ENCODE measurements around the gene CHRNA3.

The CHRNA3 gene

DNA sequence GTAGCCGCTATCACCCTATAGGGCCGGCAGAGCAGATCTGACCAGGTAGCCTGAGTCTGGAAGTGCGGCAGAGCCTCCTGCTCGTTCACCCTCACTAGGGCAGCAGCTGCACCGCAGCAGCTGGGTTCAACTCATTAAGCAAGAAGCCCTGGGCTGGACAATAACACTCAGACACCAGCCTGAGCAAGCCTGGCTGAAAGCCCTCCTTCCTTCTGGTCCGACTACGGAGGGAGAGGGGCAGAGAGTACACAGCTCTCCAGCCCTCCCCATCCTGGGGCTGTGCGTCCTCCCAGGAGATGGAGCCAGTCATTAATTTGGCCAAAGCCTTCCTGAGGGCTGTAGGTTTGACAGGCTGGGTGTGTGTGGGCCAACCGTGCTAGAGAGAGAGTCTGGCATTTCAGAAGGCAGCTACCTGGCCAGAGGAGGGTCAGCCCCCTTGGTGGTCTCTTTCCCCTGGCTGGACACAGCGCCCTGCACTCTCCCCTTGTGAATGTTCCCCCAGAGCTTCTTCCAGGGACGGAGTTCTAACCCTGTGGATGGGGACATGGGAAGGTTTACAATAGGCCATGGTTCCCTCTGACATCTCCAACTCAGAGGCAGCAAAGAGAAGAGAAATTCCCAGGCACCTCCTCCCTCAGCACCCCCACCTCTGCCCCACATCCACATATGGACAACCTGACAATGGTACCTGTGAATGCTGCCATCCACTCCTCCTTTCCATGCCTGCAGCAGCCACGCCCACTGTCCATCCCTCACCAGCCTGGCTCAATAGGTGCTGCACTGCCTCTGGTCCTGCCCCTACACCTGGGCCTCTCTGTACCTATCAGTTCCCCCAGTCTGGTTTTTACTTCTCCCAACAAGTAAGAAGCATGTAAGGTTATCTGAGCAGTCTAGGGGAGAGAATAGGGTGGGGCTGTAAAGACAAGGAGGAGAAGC, 13.7 kb upstream of the CHRNA3 start:
- Histone ChIP-seq H3K4me1 (no peaks in the 10 kb centered on the region), H3K36me3 (ENCODE audit: control insufficient read depth, insufficient read depth, low read length) (no peaks in the 10 kb centered on the region), H3K9ac (no peak overlapping the region), H3K27me3 (ENCODE audit: control insufficient read depth, insufficient read depth, low read length) (no peaks in the 10 kb centered on the region), H3K4me2 (ENCODE audit: low read length) (no peak overlapping the region), H3K4me3 (ENCODE audit: low read depth, low read length) (no peak overlapping the region), H3K79me2 (no peaks in the 10 kb centered on the region), H2AFZ (no peak overlapping the region), H3K27ac (no peak overlapping the region), H3K9me3 (ENCODE audit: control insufficient read depth, low read length) (no peaks in the 10 kb centered on the region)
- TF ChIP-seq, protein P1, sequence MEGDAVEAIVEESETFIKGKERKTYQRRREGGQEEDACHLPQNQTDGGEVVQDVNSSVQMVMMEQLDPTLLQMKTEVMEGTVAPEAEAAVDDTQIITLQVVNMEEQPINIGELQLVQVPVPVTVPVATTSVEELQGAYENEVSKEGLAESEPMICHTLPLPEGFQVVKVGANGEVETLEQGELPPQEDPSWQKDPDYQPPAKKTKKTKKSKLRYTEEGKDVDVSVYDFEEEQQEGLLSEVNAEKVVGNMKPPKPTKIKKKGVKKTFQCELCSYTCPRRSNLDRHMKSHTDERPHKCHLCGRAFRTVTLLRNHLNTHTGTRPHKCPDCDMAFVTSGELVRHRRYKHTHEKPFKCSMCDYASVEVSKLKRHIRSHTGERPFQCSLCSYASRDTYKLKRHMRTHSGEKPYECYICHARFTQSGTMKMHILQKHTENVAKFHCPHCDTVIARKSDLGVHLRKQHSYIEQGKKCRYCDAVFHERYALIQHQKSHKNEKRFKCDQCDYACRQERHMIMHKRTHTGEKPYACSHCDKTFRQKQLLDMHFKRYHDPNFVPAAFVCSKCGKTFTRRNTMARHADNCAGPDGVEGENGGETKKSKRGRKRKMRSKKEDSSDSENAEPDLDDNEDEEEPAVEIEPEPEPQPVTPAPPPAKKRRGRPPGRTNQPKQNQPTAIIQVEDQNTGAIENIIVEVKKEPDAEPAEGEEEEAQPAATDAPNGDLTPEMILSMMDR (IDR thresholded peaks at IDR 0.05), result no peak

DNA sequence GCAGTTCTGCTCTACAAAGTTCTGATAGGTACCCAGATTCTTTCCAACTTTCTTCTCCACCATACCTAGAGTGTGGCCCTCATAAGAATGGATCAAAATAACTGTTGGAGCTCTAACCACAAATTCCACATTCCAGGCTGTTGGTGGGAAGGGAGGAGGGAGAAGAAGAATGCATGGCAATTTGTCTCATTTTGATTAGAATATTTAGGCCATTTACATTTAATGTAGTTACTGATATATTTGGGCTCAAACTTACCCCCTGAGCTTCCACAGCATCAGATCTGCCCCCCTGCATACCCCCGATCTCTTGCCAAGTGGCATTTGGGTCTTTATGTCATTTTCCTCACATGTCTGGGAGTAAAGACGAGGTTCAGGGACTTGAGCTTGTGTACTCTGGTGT, 12.6 kb upstream of the CHRNA3 start:
- no peak overlapping the region for H3K4me2 ChIP-seq (ENCODE audit: low read length)
- TF ChIP-seq, protein P1 (IDR thresholded peaks at IDR 0.05), result no peak
- no peak overlapping the region for H3K9ac ChIP-seq
- H3K27ac ChIP-seq, result no peak overlapping the region
- H2AFZ ChIP-seq, result no peak overlapping the region
- no peaks in the 10 kb centered on the region for H3K9me3 ChIP-seq (ENCODE audit: control insufficient read depth, low read length)
- H3K4me3 ChIP-seq (ENCODE audit: low read depth, low read length), result no peak overlapping the region
- no peaks in the 10 kb centered on the region for H3K36me3 ChIP-seq (ENCODE audit: control insufficient read depth, insufficient read depth, low read length)
- no peaks in the 10 kb centered on the region for H3K27me3 ChIP-seq (ENCODE audit: control insufficient read depth, insufficient read depth, low read length)
- H3K4me1 ChIP-seq, result no peaks in the 10 kb centered on the region
- H3K79me2 ChIP-seq, result no peaks in the 10 kb centered on the region

DNA sequence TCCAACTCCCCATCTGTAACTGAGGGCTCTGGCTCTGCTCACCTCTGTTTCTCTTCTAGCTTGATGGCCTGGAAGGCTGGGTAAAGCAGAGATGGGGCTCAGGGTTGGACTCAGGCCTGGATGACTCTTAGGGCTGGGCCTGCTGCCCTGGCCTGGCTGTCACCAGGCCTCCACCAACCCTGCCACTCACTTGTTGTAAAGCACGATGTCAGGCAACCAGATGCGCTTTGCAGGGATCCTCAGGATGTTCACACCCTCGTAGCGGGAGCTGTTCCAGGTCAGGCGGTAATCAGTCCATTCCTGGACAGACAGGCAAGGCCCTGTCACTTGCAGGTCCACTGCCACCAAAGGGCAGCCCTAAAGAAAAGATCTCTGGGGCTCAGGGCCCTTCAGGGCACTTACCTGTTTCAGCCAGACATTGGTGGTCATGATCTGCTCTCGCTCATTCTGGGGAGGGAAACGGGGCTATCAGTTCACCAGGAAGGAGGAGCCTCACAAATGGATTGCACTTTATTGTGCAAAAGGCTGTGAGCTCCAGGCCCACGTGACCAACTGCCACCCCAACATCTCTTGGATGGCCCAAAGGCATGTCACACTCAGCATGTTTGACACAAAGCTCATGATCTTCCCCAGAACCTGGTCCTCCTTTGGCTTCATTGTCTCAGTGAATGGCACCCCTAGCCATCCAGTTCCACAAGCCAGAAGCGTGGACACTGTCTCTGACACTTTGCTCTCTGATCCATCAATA, 10.3 kb upstream of the CHRNA3 start:
- no peak overlapping the region for H3K9ac ChIP-seq
- H3K79me2 ChIP-seq, result no peaks in the 10 kb centered on the region
- H3K4me1 ChIP-seq, result no peaks in the 10 kb centered on the region
- TF ChIP-seq, protein P1 (IDR thresholded peaks at IDR 0.05), result no peak
- no peak overlapping the region for H3K4me2 ChIP-seq (ENCODE audit: low read length)
- H3K4me3 ChIP-seq (ENCODE audit: low read depth, low read length), result no peak overlapping the region
- no peaks in the 10 kb centered on the region for H3K36me3 ChIP-seq (ENCODE audit: control insufficient read depth, insufficient read depth, low read length)
- H2AFZ ChIP-seq, result no peak overlapping the region
- no peak overlapping the region for H3K27ac ChIP-seq
- no peaks in the 10 kb centered on the region for H3K9me3 ChIP-seq (ENCODE audit: control insufficient read depth, low read length)
- no peaks in the 10 kb centered on the region for H3K27me3 ChIP-seq (ENCODE audit: control insufficient read depth, insufficient read depth, low read length)

DNA sequence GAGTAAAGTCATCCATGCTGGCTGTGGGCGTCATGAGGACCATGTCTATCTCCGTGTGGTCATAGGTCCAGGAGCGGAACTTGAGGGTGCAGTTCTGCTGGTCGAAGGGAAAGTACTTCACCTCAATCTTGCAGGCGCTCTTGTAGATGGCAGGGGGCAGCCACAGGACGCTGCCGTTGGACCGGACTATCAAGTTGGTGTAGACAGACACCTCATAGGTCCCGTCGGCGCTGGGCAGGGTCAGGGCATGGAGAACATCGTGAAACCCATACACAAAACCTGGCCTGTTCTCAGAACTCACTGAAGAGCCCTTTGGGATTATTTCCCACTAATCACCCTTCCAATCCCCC, 8.9 kb upstream of the CHRNA3 start:
- no peaks in the 10 kb centered on the region for H3K27me3 ChIP-seq (ENCODE audit: control insufficient read depth, insufficient read depth, low read length)
- H3K27ac ChIP-seq, result no peak overlapping the region
- H3K9me3 ChIP-seq (ENCODE audit: control insufficient read depth, low read length), result no peaks in the 10 kb centered on the region
- no peaks in the 10 kb centered on the region for H3K4me1 ChIP-seq
- H3K79me2 ChIP-seq, result no peaks in the 10 kb centered on the region
- H3K4me3 ChIP-seq (ENCODE audit: low read depth, low read length), result no peak overlapping the region
- no peak overlapping the region for H3K9ac ChIP-seq
- no peak overlapping the region for H2AFZ ChIP-seq
- H3K36me3 ChIP-seq (ENCODE audit: control insufficient read depth, insufficient read depth, low read length), result no peaks in the 10 kb centered on the region
- H3K4me2 ChIP-seq (ENCODE audit: low read length), result no peak overlapping the region
- TF ChIP-seq, protein P1 (IDR thresholded peaks at IDR 0.05), result no peak
